GOT3 (cell line): Measurements from ENCODE around the gene HOXD11.

Source experiments
- DNase-seq: peaks from one replicate; lab custom pipeline; 2025; ENCODE audit warnings: mixed read lengths; lab: John Stamatoyannopoulos, UW

HOXD11 gene

DNA sequence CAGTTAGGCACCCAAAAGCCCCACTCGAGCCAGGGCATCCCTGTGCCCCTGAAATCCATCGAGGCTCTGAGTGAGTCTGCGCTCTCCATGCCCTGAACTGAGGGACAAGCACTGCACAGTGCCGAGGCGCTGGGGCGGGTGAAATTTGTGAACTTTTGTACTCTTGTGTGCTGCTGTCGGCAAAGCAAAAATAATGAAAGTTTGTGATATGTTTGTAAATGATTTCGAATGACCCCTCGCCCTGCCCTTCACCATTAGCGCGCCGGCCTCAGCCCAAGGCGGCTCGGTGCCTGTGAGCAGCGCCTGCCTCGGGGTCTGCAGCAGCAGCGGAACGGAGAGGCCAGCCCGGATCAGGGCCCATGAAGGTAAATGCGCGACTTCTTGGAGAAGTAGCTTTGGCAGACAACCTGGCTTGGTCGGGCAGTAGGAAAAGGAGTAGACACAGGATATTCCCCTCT lies 42.4 kb downstream of the HOXD11 start:
- no peak for DNase-seq

DNA sequence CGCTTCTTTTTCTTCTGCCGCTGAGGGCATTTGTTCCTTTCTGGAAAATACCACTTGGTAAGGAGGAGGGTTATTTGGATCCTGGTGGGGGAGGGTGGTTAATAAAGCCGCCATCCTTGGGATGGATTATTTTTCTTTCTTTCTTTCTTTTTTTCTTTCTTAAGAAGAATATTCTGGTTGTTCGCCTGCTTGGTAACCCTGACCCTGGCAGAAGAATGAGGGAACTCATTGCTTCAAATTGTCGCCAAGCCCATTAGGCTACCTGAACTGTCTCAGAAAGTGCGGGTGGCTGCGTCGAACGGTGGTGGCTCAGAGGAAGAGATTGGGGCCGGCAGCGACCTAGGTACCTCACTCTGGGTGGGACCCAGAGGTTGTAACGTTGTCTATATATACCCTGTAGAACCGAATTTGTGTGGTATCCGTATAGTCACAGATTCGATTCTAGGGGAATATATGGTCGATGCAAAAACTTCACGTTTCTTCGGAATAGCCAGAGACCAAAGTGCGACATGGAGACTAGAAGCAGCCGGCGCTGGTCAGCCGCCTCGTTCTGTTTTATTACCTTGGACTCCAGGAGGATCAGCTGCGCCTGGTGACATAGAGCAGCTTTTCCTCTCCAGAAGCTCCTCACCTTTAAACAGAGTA lies 43.0 kb downstream of the HOXD11 start:
- no peak for DNase-seq

DNA sequence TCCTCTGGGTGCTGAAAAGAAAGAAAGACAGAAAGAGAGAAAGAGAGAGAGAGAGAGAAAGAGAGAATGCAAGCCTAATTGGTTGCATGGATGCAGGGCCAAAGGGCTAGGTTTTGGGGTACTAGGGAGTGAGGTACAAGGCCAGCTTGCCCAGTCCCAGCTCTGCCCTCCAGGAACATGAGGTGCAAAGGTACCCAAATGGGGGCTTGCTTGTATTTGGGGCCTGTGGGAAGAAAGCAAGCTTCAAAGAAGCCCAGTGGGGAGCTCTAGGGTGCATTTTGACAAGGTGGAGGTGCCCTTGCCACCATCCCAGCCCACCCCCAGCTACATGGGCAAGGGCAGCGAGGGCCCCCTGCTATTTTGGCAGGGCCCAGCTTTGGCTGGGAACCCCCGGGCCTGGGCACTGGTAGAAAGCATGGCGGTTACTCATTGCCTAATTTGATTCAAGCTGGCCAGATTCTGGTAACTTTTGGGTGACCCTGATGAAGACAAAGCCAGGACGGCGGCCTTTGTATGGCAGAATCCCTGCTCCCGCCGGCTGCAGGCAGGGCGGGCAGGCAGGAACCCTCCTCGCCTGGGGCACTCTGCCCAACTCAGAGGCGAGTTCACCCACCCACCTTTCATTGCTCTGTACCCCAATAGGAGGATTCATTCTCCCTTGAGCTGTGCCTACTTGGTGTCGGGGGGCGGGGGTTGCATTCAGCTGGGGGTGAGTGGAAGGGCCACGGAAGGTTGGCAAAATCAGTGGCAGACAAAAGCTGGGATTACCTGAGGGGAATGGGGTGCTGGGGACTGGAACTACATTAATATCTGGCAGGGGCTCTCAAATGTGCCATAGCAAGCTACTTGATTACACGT lies 43.7 kb downstream of the HOXD11 start:
- DNase-seq, result no peak

DNA sequence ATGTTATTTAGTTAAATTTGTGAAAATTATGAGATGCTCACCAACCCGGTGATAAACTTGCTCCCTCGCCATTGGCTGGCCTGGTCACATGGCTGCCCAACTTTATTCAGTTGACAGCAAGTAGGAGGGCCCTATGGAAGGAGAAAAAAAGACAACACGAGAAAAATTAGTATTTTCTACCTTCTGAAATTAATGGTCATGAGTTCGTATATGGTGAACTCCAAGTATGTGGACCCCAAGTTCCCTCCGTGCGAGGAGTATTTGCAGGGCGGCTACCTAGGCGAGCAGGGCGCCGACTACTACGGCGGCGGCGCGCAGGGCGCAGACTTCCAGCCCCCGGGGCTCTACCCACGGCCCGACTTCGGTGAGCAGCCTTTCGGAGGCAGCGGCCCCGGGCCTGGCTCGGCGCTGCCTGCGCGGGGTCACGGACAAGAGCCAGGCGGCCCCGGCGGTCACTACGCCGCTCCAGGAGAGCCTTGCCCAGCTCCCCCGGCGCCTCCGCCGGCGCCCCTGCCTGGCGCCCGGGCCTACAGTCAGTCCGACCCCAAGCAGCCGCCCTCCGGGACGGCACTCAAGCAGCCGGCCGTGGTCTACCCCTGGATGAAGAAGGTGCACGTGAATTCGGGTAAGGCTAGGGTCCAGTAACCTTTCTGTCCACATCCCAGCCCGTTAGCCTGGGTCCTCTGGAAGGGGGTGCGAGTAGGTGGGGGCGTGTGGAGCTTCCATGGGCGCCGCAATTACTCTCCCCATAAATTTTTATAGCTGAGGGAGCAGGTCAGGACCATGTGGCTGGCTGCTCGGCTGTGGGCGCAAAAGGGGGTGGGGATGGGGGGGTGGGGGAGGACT lies 44.6 kb downstream of the HOXD11 start, which contains the start of gene HOXD4:
Gene HOXD4 (plus strand): TSS at position 109 of the 846 bp plus-strand sequence. CDS start 84 bp downstream, at position 193.
- DNase-seq, result no peak

DNA sequence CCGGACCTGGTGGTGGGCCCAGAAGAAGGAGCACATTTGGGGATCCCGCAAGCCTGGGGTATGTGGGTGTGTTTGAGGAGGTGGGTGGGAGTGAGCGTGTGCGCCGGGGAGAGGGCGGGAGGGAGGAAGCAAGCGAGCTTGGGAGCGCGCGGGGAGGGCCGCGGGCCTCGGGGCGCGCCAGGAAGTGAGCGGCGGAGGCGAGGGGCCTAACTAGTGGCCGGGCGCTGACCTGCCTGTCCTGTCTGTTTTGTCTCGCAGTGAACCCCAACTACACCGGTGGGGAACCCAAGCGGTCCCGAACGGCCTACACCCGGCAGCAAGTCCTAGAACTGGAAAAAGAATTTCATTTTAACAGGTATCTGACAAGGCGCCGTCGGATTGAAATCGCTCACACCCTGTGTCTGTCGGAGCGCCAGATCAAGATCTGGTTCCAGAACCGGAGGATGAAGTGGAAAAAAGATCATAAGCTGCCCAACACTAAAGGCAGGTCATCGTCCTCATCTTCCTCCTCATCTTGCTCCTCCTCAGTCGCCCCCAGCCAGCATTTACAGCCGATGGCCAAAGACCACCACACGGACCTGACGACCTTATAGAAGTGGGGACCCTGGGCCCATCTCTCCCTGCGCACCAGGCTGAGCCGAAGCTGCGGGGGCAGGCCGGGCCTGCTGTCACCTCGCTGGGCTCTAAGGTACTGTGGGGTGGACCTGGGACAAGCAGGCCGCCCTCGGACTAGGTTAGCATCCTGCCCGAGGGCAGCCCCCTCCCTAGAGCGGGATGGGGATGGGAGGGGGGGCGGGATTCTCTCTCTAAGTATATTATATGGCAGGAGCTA lies 45.5 kb downstream of the HOXD11 start:
- DNase-seq, result no peak

DNA sequence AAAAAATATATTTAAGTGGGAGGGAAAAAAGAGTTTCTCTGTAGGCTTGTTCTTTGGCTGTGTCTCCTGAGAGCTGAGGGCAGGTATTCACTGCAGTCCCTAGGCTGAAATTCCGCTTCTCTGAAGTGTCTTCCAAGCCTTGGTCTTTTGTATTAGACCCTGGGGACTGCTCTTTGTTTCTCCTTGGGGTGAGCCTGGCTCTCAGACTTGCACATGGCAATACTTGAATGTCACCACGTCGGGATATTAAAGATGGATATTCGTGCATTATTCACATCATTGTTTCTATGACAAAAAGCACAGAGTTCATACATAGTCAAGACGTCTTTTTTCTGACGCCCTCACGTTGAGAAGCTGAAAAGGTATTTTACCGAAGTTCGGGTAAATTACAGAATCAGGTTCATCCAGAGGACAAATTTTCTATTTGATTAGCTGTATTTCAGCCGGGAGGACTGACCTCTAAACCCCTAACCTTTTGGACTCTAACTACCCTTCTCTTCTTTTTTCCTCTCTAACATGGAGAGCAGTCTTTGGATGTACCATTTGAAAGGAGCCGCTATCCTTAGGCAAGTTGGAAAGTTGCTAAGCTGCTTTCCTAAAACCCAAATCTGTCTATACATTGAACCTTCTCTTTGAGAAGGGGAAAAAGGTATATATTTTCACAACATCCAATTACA lies 47.6 kb downstream of the HOXD11 start:
- no peak for DNase-seq

DNA sequence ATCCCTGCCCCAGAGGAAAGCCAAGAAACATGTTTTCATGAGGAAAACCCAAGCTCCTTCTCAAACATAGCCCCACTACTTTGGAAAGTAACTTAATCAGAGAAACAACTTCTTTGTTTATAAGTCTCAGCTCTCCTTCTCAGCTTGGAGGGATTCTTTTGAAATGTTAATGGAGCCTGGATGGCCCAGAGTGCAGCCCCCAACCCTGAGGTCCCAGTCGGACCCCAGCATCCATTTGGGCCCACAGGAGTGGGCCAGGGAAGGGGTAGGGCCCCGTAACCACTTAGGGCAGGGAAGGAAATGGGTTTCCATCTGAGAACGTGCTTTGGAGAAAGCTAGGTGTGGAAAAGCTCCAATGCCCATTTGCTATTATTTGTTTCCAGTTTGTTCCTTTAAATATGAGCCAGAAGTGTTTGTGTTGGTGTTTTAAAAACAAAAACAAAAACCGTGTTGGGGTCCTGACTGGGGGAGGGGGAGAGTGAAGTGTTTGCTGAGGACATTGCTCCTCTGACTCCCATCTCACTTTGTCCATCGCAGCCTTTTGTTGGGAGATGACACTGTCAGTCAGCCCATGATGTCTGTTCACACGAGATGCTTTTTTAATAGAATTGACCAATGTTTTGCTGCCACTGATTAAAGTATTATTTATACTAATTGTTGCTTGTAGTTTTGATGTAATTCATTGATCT lies 48.4 kb downstream of the HOXD11 start:
- DNase-seq, result no peak

DNA sequence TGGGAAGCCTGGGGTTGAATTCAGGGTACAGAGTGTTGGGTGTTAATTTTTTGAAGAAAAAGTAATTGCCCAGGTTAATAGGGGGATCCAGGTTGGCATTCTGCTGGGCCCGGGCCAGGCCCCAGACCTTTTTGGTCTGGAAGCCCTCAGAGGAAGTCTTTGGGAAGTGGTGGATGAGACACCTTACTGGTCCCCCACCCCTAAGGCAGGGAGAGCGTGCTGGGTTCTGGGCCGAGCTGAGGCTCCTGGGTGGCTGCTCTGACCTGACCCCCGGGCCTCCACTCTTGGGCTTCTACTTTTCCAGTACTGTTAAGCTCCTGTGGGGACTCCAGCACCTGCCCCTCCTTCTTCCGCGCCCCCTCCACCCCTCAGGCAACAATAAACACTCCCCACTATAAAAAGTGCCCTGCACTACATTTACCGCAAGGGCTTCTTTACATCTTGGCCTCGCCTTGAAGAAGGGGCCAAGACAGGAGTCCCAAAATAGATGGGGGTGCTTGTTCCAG lies 49.3 kb downstream of the HOXD11 start:
- no peak for DNase-seq

DNA sequence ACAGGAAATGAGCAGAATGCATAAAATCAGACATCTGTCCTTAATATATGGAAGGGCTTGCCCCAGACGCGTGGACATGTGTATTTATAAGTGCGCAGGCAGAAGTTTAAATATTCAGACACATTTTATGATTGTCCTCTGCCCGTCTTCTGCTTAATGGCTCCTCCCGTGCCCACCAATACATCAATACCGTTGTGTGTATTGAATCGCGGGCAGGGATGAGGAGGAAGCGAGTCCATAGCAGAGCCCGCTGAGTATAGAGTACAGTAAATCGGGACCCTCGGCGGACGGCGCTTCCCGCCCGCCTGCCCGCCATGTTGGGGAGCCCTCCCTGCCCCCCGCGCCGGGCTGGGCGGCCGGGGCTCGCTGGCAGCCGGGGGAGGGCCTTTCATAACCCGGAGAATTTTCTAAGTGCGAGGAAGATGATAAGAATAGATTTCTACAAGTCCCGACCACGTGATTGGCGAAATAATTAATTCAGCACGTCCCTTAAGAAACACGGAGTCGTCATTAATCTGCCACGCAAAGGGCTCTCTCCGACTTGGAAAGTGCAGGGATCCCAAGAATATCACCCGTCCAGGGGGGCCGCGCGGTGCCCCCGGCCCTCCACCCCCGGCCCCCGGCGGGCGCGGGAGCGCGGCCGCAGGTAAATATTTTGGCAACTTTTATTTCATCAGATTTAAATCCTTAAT lies 49.9 kb downstream of the HOXD11 start, which contains the start of gene HOXD3:
Gene HOXD3 (plus strand): TSS at position 501 of the 692 bp plus-strand sequence. CDS start 11,808 bp downstream, outside the sequence.
- DNase-seq, result no peak

DNA sequence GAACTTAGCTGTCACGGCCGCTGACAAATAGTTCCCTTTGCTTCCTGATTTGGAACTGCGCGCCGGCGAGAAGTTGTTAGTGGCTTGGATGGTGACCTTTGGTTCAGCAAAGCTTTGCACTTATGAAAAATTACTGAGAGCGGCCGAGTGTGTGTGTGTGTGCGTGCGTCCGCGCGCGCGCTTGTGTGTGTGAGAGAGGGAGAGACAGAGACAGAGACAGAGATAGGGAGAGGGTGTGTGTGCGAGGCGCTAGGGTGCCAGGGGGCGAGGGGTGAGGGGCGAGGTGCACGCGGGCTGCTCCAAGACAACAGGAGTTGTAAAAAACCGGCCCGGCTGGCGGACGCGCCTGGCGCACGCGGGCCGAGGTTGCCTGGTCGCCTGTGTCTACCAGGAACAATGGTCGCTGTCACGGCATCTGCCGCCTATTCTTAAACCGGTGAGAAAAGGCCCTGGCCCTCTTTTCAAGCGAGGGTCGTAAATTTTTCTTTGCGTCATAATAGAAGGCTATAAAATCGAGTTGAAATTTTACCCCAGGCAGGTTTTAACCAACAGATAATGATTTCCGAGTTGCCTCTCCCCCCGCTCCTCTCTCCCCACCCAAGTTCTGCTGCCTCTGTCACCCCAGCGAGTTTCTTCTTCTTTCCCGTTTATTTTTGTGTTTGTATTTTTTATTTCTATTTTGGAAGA lies 50.6 kb downstream of the HOXD11 start:
- no peak for DNase-seq

DNA sequence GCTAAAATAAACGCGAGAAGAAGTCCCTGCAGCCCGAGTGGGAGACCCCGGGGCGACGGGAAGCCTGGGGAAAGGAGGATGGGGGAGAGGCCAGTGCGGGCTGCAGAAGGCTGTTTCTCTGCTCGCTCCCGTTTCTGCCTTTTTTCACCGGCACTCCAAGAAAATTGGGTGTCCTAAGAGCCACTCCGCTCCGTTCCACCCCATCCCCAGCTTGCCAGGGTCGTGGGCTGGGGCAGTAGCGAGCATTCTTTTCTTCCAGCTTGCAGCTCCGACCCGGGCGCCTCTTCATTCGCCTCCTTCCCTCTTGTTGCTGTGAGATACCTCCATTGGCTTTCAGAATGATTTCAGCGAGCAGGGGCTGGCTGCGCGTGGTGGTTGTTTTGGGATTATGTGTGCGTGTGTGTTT lies 51.1 kb downstream of the HOXD11 start:
- no peak for DNase-seq

DNA sequence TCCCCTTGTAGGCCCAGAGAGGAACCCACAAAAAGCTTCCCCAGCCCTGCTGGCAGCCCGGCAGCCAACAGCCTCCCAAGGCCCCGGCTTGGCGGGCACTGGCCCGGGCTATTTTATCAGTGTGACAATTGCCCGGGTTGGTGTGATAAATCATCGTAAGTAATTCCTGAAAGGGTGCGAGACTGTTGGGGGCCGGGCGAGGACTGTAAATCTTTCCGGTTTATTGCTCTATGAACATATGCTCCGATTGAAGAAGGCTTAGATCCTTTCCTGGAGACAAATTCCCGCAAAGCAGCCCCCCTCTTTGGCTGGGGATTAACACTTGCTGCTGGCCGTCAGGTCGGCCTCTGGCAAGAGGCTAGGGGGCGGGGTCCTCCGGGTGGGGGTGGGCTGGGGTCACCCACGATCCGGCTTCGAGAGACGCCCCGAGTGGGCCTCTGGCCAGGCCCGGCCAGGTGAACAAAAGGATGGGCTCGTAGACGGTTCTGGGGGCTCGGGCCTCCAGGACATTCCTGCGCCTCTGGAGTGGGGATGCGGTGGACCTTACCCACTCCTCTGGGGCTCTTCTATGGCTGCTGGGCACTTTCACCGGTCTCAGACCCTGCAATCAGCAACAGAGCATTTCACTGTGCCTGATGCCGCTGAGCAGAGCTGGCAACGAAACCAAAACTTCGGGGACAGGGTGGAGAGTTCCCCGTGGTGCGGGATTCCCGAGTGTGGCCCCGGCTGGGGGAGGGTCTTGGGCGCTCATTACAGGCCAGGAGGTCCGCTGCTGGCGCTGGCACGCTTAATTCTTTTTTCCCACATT lies 52.0 kb downstream of the HOXD11 start:
- no peak for DNase-seq
